A673 (cell line): ENCODE data around the gene ZDHHC11. TPM values are rescaled to one million over a fixed set of nuclear protein-coding genes. Genes with fewer than 3 reads are reported as not detected.
"Not testable (repeated sequence)": the region's sequence is repeated elsewhere in the genome, so short reads cannot be mapped to it uniquely, and the experiment has no call there.

Experiments
- BruUV-seq: library from RNA; stranded (reverse); fragments of 400-500 nt; replicated peaks from 2 replicates; lab custom pipeline; 2021; lab: Mats Ljungman, UMichigan
- CTCF ChIA-PET: fragments of 300-600 bp; sonication (Branson Sonifier 250); formaldehyde crosslinking; loops from one replicate; lab custom pipeline; 2022; ENCODE audit warnings: antibody characterized with exemption; lab: Charles Lee
- POLR2A ChIA-PET: fragments of 300-600 bp; sonication (Branson Sonifier 250); formaldehyde crosslinking; loops from one replicate; lab custom pipeline; 2022; ENCODE audit warnings: antibody characterized with exemption; ENCODE audit not compliant: low non-redundant PET; lab: Charles Lee
- DNase-seq: peaks from one replicate; pipeline ENCODE4 v3.0.0-alpha.2; 2015; ENCODE audit warnings: low spot score
- H3K27ac ChIP-seq: fragments of 200-600 bp; sonication (generic); 2 replicates; pipeline ENCODE4 v1.5.1; 2016; ENCODE audit warnings: mixed run types, low read depth, mild to moderate bottlenecking, mixed read lengths, antibody characterized with exemption, low read length; ENCODE audit not compliant: poor library complexity, severe bottlenecking
- H3K27me3 ChIP-seq: fragments of 200-600 bp; sonication (generic); replicated peaks from 2 replicates; pipeline ENCODE4 v1.6.1; 2017; ENCODE audit warnings: mixed run types, low read depth, mild to moderate bottlenecking, mixed read lengths, antibody characterized with exemption, low read length; ENCODE audit not compliant: insufficient read depth, poor library complexity
- H3K36me3 ChIP-seq: fragments of 200-600 bp; sonication (generic); 2 replicates; pipeline ENCODE4 v1.6.1; 2016; ENCODE audit warnings: mixed run types, mild to moderate bottlenecking, mixed read lengths, antibody characterized with exemption, low read length; ENCODE audit not compliant: insufficient read depth, poor library complexity, severe bottlenecking
- H3K4me1 ChIP-seq: fragments of 200-600 bp; sonication (generic); 2 replicates; pipeline ENCODE4 v1.6.1; 2017; ENCODE audit warnings: mixed run types, mild to moderate bottlenecking, mixed read lengths, antibody characterized with exemption, low read length; ENCODE audit not compliant: insufficient read depth, poor library complexity, severe bottlenecking
- H3K4me3 ChIP-seq: fragments of 200-600 bp; sonication (generic); 2 replicates; pipeline ENCODE4 v1.5.1; 2016; ENCODE audit warnings: low read depth, mixed run types, mild to moderate bottlenecking, mixed read lengths, low read length; ENCODE audit not compliant: poor library complexity, severe bottlenecking
- H3K9me3 ChIP-seq: fragments of 200-600 bp; sonication (generic); 2 replicates; pipeline ENCODE4 v1.6.1; 2016; ENCODE audit warnings: mixed run types, low read depth, mild to moderate bottlenecking, mixed read lengths, antibody characterized with exemption, low read length; ENCODE audit not compliant: poor library complexity, severe bottlenecking
- CTCF ChIP-seq: fragments of 300-800, 200-600 bp; sonication (generic); conservative IDR thresholded peaks from 2 replicates; pipeline ENCODE4 v1.5.1; 2017; ENCODE audit warnings: low read depth, mild to moderate bottlenecking, antibody characterized with exemption, low read length, moderate library complexity, mixed read lengths
- EZH2 ChIP-seq: fragments of 200-600 bp; sonication (generic); IDR thresholded peaks from 2 replicates; pipeline ENCODE4 v1.6.1; 2017; ENCODE audit warnings: borderline replicate concordance, low read depth, mild to moderate bottlenecking, mixed read lengths, antibody characterized with exemption, low read length; ENCODE audit not compliant: poor library complexity, severe bottlenecking
- intact Hi-C: fragments of 100-400 bp; cut with micrococcal nuclease; formaldehyde crosslinking; loops from one replicate; pipeline ENCODE4 v1.10.0; 2022; ENCODE audit not compliant: unreplicated experiment
- total RNA-seq: library from RNA; stranded (reverse); gene quantifications from 2 replicates; pipeline ENCODE4 v1.2.3, GENCODE V29; 2021

ZDHHC11 gene
- total RNA-seq, 1 experiment from 2014 or later: 47.3 TPM

- TF ChIP-seq EZH2 (no peak), CTCF (no peak)
- Histone ChIP-seq H3K9me3 (no peaks in the 10 kb centered on the region), H3K27ac (no peak overlapping the region), H3K36me3 (no peaks in the 10 kb centered on the region), H3K4me1 (no peaks in the 10 kb centered on the region), H3K4me3 (no peak overlapping the region), H3K27me3 (no peaks in the 10 kb centered on the region)
- ChIA-PET POLR2A (no interaction called here), CTCF (no interaction called here)
- intact Hi-C loops: loop anchor here (5.0 kb wide), 1 partner anchor 95 kb away; no protein-coding TSS in a partner anchor
- no peak for DNase-seq
- no TSS peak for BruUV-seq
Observed at GRCh38 chr5:777756-778161, 73.0 kb downstream of the ZDHHC11 start.

GRCh38 chr5:776862-777711 is 73.7 kb downstream of the ZDHHC11 start:
- Histone ChIP-seq H3K27me3 (no peaks in the 10 kb centered on the region), H3K27ac (no peak overlapping the region), H3K4me3 (peak overlapping the region; percentile 30), H3K9me3 (no peaks in the 10 kb centered on the region), H3K36me3 (no peaks in the 10 kb centered on the region), H3K4me1 (no peaks in the 10 kb centered on the region)
- ChIA-PET CTCF (no interaction called here), POLR2A (interaction anchor here (0.8 kb wide), 1 partner anchor 79 kb away, joined by 3 read pairs; no protein-coding TSS in a partner anchor)
- BruUV-seq: no TSS peak
- TF ChIP-seq CTCF (no peak), EZH2 (no peak)
- DNase-seq: peak; percentile 76
- intact Hi-C loops: loop anchor here (5.0 kb wide), 1 partner anchor 95 kb away; no protein-coding TSS in a partner anchor

GRCh38 chr5:775961-776861 is 74.6 kb downstream of the ZDHHC11 start:
- BruUV-seq: no TSS peak
- Histone ChIP-seq H3K27me3 (no peaks in the 10 kb centered on the region), H3K4me1 (no peaks in the 10 kb centered on the region), H3K36me3 (no peaks in the 10 kb centered on the region), H3K27ac (no peak overlapping the region), H3K4me3 (peak overlapping the region; percentile 30), H3K9me3 (no peaks in the 10 kb centered on the region)
- no peak for DNase-seq
- intact Hi-C loops: loop anchor here (5.0 kb wide), 1 partner anchor 94 kb away; no protein-coding TSS in a partner anchor
- CTCF ChIA-PET: no interaction called here
- POLR2A ChIA-PET: interaction anchor here (0.8 kb wide), 1 partner anchor 78 kb away, joined by 3 read pairs; no protein-coding TSS in a partner anchor
- TF ChIP-seq EZH2: no peak
- TF ChIP-seq CTCF: no peak

- DNase-seq, H3K36me3 ChIP-seq, POLR2A ChIA-PET, H3K9me3 ChIP-seq, BruUV-seq, H3K27ac ChIP-seq, H3K27me3 ChIP-seq, H3K4me3 ChIP-seq, CTCF ChIA-PET, H3K4me1 ChIP-seq: not testable (repeated sequence)
- intact Hi-C loops: loop anchor here (5.0 kb wide), 1 partner anchor 93 kb away; no protein-coding TSS in a partner anchor
Observed at GRCh38 chr5:775595-775960, 75.2 kb downstream of the ZDHHC11 start.
